ENCODE data around the gene CABLES2. TPM values are rescaled to one million over a fixed set of nuclear protein-coding genes. Genes with fewer than 3 reads are reported as not detected.

CABLES2 gene
- total and polyA plus RNA-seq, 4 donors: 0.92 to 3.2 (median 2.0) TPM

DNA sequence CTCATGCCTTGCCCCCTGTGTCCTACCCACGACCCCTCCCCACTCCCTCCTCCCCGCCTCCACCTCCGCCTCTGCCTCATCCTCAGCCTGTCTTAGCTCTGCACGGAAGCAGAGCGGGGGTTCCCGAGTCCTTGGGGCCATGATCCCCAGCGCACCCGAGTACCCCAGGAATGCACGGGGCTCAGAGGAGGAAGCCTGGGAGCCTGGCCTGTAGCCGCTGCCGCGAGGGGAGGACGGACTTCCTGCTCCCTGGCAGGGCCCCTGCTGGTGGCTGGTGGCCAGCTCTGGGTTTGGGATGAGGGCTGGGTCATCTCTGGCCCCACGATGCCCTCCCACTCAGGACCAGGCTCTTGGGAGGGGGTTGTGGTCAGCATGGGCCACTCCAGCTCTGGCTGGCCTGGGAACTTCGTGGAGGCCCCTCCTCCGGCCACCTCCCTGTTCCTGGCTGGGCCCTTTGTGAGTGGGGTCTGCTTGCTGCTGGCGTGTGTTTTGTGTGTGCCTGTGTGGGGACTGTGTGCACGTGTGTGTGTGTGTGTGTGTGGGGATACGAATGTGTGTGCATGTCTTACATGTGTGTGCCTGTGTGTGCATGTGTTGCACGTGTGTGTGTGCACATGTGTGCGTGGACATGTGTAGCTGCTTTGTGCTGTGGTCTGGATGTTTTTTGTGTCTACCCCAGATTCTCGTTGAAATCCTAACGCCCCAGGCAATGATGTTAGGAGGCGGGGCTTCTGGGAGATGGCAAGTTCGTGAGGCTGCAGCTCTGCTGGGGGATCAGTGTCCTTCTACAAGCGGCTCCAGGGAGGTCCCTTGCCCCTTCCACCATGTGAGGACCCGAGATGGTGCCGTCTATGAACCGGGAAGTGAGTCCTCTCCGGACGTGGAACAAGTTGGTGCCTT is 21.6 kb upstream of the CABLES2 start (continued):
- TF ChIP-seq, protein P1, sequence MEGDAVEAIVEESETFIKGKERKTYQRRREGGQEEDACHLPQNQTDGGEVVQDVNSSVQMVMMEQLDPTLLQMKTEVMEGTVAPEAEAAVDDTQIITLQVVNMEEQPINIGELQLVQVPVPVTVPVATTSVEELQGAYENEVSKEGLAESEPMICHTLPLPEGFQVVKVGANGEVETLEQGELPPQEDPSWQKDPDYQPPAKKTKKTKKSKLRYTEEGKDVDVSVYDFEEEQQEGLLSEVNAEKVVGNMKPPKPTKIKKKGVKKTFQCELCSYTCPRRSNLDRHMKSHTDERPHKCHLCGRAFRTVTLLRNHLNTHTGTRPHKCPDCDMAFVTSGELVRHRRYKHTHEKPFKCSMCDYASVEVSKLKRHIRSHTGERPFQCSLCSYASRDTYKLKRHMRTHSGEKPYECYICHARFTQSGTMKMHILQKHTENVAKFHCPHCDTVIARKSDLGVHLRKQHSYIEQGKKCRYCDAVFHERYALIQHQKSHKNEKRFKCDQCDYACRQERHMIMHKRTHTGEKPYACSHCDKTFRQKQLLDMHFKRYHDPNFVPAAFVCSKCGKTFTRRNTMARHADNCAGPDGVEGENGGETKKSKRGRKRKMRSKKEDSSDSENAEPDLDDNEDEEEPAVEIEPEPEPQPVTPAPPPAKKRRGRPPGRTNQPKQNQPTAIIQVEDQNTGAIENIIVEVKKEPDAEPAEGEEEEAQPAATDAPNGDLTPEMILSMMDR (IDR thresholded peaks at IDR 0.05; ENCODE audit: low read depth, low read length, missing input control): no peak
- TF ChIP-seq GABPA (IDR thresholded peaks at IDR 0.05 in 1 of 2, conservative IDR thresholded peaks at IDR 0.05 in 1 of 2): no peak

DNA sequence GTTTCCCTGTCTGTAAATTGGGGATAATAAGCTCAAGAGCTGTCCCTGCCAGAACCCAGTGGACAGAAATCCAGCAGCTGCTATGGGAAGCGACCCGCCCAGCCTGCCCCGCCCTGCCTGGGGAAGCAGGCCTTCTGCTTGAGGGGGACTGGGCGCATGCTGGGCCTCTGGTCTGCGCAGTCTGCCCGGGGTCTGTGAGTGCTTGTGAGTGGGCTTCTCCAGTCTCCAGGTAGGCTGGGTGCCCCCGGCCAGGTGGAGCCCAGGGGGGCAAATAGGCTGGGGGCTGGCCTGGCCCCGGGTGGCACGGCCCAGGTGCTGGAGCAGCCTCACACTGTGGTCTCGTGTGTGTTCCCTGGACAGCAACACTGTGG is 20.9 kb upstream of the CABLES2 start:
- no peak overlapping the region for H3K27ac ChIP-seq (ENCODE audit: low read depth in 1 of 2, low read length in 2 of 2)
- H3K9ac ChIP-seq (ENCODE audit: low read depth in 1 of 2, low read length in 2 of 2): no peak overlapping the region
- TF ChIP-seq, protein P2, sequence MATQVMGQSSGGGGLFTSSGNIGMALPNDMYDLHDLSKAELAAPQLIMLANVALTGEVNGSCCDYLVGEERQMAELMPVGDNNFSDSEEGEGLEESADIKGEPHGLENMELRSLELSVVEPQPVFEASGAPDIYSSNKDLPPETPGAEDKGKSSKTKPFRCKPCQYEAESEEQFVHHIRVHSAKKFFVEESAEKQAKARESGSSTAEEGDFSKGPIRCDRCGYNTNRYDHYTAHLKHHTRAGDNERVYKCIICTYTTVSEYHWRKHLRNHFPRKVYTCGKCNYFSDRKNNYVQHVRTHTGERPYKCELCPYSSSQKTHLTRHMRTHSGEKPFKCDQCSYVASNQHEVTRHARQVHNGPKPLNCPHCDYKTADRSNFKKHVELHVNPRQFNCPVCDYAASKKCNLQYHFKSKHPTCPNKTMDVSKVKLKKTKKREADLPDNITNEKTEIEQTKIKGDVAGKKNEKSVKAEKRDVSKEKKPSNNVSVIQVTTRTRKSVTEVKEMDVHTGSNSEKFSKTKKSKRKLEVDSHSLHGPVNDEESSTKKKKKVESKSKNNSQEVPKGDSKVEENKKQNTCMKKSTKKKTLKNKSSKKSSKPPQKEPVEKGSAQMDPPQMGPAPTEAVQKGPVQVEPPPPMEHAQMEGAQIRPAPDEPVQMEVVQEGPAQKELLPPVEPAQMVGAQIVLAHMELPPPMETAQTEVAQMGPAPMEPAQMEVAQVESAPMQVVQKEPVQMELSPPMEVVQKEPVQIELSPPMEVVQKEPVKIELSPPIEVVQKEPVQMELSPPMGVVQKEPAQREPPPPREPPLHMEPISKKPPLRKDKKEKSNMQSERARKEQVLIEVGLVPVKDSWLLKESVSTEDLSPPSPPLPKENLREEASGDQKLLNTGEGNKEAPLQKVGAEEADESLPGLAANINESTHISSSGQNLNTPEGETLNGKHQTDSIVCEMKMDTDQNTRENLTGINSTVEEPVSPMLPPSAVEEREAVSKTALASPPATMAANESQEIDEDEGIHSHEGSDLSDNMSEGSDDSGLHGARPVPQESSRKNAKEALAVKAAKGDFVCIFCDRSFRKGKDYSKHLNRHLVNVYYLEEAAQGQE (IDR thresholded peaks at IDR 0.05): no peak
- TF ChIP-seq FOXA2 (IDR thresholded peaks at IDR 0.05) (no peak), TAF1 (conservative IDR thresholded peaks at IDR 0.05) (no peak), YY1 (IDR thresholded peaks at IDR 0.05) (no peak), JUND (IDR thresholded peaks at IDR 0.05) (no peak), HNF4G (IDR thresholded peaks at IDR 0.05) (no peak), RAD21 (IDR thresholded peaks at IDR 0.05) (no peak), RXRA (IDR thresholded peaks at IDR 0.05) (no peak), SP1 (IDR thresholded peaks at IDR 0.05) (no peak), HNF4A (conservative IDR thresholded peaks at IDR 0.05) (no peak), GABPA (IDR thresholded peaks at IDR 0.05 in 1 of 2, conservative IDR thresholded peaks at IDR 0.05 in 1 of 2) (no peak), MAX (IDR thresholded peaks at IDR 0.05) (no peak), NR2F2 (IDR thresholded peaks at IDR 0.05) (no peak), EGR1 (IDR thresholded peaks at IDR 0.05; ENCODE audit: low read depth in 2 of 2) (no peak), FOXA1 (IDR thresholded peaks at IDR 0.05) (no peak)
- TF ChIP-seq, protein P1 (IDR thresholded peaks at IDR 0.05; ENCODE audit: low read depth, low read length, missing input control): no peak
- TF ChIP-seq, protein P3, sequence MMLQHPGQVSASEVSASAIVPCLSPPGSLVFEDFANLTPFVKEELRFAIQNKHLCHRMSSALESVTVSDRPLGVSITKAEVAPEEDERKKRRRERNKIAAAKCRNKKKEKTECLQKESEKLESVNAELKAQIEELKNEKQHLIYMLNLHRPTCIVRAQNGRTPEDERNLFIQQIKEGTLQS (IDR thresholded peaks at IDR 0.05): no peak
- TF ChIP-seq, protein P4, sequence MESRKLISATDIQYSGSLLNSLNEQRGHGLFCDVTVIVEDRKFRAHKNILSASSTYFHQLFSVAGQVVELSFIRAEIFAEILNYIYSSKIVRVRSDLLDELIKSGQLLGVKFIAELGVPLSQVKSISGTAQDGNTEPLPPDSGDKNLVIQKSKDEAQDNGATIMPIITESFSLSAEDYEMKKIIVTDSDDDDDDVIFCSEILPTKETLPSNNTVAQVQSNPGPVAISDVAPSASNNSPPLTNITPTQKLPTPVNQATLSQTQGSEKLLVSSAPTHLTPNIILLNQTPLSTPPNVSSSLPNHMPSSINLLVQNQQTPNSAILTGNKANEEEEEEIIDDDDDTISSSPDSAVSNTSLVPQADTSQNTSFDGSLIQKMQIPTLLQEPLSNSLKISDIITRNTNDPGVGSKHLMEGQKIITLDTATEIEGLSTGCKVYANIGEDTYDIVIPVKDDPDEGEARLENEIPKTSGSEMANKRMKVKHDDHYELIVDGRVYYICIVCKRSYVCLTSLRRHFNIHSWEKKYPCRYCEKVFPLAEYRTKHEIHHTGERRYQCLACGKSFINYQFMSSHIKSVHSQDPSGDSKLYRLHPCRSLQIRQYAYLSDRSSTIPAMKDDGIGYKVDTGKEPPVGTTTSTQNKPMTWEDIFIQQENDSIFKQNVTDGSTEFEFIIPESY (IDR thresholded peaks at IDR 0.05): no peak
- H3K9me3 ChIP-seq (ENCODE audit: control insufficient read depth in 4 of 4, low read length in 3 of 4): no peaks in the 10 kb centered on the region
- no peaks in the 10 kb centered on the region for H3K36me3 ChIP-seq (ENCODE audit: control insufficient read depth in 4 of 4, insufficient read depth in 3 of 4, low read depth in 1 of 4, low read length in 3 of 4)
- H3K4me3 ChIP-seq (ENCODE audit: low read depth in 1 of 3, low read length in 3 of 3): no peak overlapping the region
- H3K4me1 ChIP-seq (ENCODE audit: control insufficient read depth in 4 of 4, insufficient read depth in 4 of 4, low read length in 3 of 4): no peaks in the 10 kb centered on the region
- WGBS: 86% methylated on average over 10 of the region's 10 CpGs
- DNase-seq (ENCODE audit: low spot score): no peak
- H3K27me3 ChIP-seq (ENCODE audit: control insufficient read depth in 4 of 4, insufficient read depth in 4 of 4, low read length in 3 of 4): no peaks in the 10 kb centered on the region

Data from liver (tissue), 9 donors.